MCF 10A (cell line): ENCODE data around the gene FBF1. TPM values are rescaled to one million over a fixed set of nuclear protein-coding genes. Genes with fewer than 3 reads are reported as not detected.

Experiments used
- BruUV-seq: library from RNA; stranded (reverse); fragments of 400-500 nt; replicated peaks from 2 replicates; lab custom pipeline; 2021; lab: Mats Ljungman, UMichigan
- CTCF ChIA-PET: fragments of 300-600 bp; sonication (Branson Sonifier 250); formaldehyde crosslinking; extraction: SDS; loops from one replicate; lab custom pipeline; 2021; ENCODE audit warnings: antibody characterized with exemption, inconsistent platforms; lab: Yijun Ruan, JAX
- POLR2A ChIA-PET: fragments of 300-600, 350-650 bp; sonication (Branson Sonifier 250); formaldehyde crosslinking; extraction: SDS; loops from one replicate; lab custom pipeline; 2020; ENCODE audit warnings: antibody characterized with exemption, inconsistent platforms; lab: Yijun Ruan, JAX
- DNase-seq: peaks from one replicate; pipeline ENCODE4 v3.0.0-alpha.2; 2018; ENCODE audit not compliant: unreplicated experiment
- H3K27ac Mint-ChIP-seq: one replicate; pipeline ENCODE4 v1.8.0; 2022; ENCODE audit warnings: mild to moderate bottlenecking, low read depth, mixed read lengths; ENCODE audit not compliant: unreplicated experiment
- H3K27me3 Mint-ChIP-seq: one replicate; pipeline ENCODE4 v1.8.0; 2022; ENCODE audit warnings: mixed read lengths; ENCODE audit not compliant: insufficient read depth, unreplicated experiment
- H3K36me3 Mint-ChIP-seq: one replicate; pipeline ENCODE4 v1.8.0; 2022; ENCODE audit warnings: mild to moderate bottlenecking, moderate library complexity, mixed read lengths; ENCODE audit not compliant: insufficient read depth, unreplicated experiment
- H3K4me1 Mint-ChIP-seq: one replicate; pipeline ENCODE4 v1.8.0; 2022; ENCODE audit warnings: mixed read lengths; ENCODE audit not compliant: insufficient read depth, unreplicated experiment
- H3K4me3 Mint-ChIP-seq: one replicate; pipeline ENCODE4 v1.8.0; 2022; ENCODE audit warnings: mild to moderate bottlenecking, moderate library complexity, mixed read lengths; ENCODE audit not compliant: unreplicated experiment
- H3K9me3 Mint-ChIP-seq: one replicate; pipeline ENCODE4 v1.8.0; 2022; ENCODE audit warnings: mixed read lengths; ENCODE audit not compliant: unreplicated experiment
- CTCF ChIP-seq: fragments of 200-600 bp; IDR thresholded peaks from one replicate; pipeline ENCODE4 v1.8.0; 2022; ENCODE audit warnings: antibody characterized with exemption, mild to moderate bottlenecking; ENCODE audit not compliant: unreplicated experiment
- intact Hi-C: fragments of 100-400 bp; cut with micrococcal nuclease; formaldehyde crosslinking; loops from 2 replicates; pipeline ENCODE4 v1.14.1; 2022
- total RNA-seq: library from RNA; stranded (reverse); gene quantifications from 2 replicates; pipeline ENCODE4 v1.2.3, GENCODE V29; 2022

FBF1 gene
- total RNA-seq, 1 experiment from 2014 or later, result 14.0 TPM

- DNase-seq, result no peak
- no peak for TF ChIP-seq CTCF
- no peak overlapping the region for H3K4me3 Mint-ChIP-seq
- ChIA-PET CTCF (interaction anchor here (0.9 to 2.0 kb wide), 9 partner anchors 8 to 18 kb away, joined by 3 to 8 read pairs (median 5); partner anchors contain the start of gene TRIM47), POLR2A (interaction anchor here (2.0 kb wide), 1 partner anchor 11 kb away, joined by 5 read pairs; no protein-coding TSS in a partner anchor)
- no peaks in the 10 kb centered on the region for H3K4me1 Mint-ChIP-seq
- H3K27me3 Mint-ChIP-seq, result no peaks in the 10 kb centered on the region
- BruUV-seq, result no TSS peak
- no peaks in the 10 kb centered on the region for H3K9me3 Mint-ChIP-seq
- H3K27ac Mint-ChIP-seq, result no peak overlapping the region
- intact Hi-C loops, result no loop called here
- no peaks in the 10 kb centered on the region for H3K36me3 Mint-ChIP-seq
Measured at GRCh38 chr17:75861927-75862317, 78.9 kb downstream of the FBF1 start.

Other genes starting within 250 kb of the FBF1 start
- 727 and 1,054 TPM in 2 replicates for gene ITGB4, start 219.6 kb downstream of the FBF1 start, total RNA-seq
- 8.7 and 9.8 TPM in 2 replicates for gene GALK1, start 175.8 kb downstream of the FBF1 start, total RNA-seq
- gene UNK, start 156.2 kb downstream of the FBF1 start, total RNA-seq, result 12.3 and 16.0 TPM in 2 replicates
- gene UNC13D, start 96.6 kb downstream of the FBF1 start, total RNA-seq, result 3.5 and 7.6 TPM in 2 replicates
- gene WBP2, start 85.7 kb downstream of the FBF1 start, total RNA-seq, result 55.7 and 97.9 TPM in 2 replicates
- gene TRIM47, start 62.5 kb downstream of the FBF1 start, total RNA-seq, result 23.6 and 25.7 TPM in 2 replicates
- gene TRIM65, start 44.1 kb downstream of the FBF1 start, total RNA-seq, result 15.9 and 17.4 TPM in 2 replicates
- gene MRPL38, start 36.2 kb downstream of the FBF1 start, total RNA-seq, result 97.9 and 111 TPM in 2 replicates
- gene ACOX1, start 38.1 kb upstream of the FBF1 start, total RNA-seq, result 23.4 and 26.0 TPM in 2 replicates
- gene TEN1, start 38.2 kb upstream of the FBF1 start, total RNA-seq, result 13.0 and 15.4 TPM in 2 replicates
- gene CDK3, start 59.8 kb upstream of the FBF1 start, total RNA-seq, result 5.3 and 5.7 TPM in 2 replicates
- 7.7 and 8.1 TPM in 2 replicates for gene EVPL, start 86.3 kb upstream of the FBF1 start, total RNA-seq
- 80.8 and 106 TPM in 2 replicates for gene SRP68, start 131.5 kb upstream of the FBF1 start, total RNA-seq
- 0.37 TPM in 1 of 2 replicates, not detected in the other for gene GALR2, start 133.7 kb upstream of the FBF1 start, total RNA-seq
- gene ZACN, start 138.1 kb upstream of the FBF1 start, total RNA-seq, result not detected in 2 replicates
- gene EXOC7, start 162.7 kb upstream of the FBF1 start, total RNA-seq, result 80.8 and 106 TPM in 2 replicates
- gene FOXJ1, start 200.2 kb upstream of the FBF1 start, total RNA-seq, result not detected in 2 replicates